NK-92 (cell line): Measurements from ENCODE around the gene PSMD5.
"Not testable (repeated sequence)": the region's sequence is repeated elsewhere in the genome, so short reads cannot be mapped to it uniquely, and the experiment has no call there.

ENCODE experiments used
- DNase-seq: peaks from one replicate; lab custom pipeline; 2025; ENCODE audit not compliant: unreplicated experiment; lab: John Stamatoyannopoulos, UW

PSMD5 gene

GRCh38 chr9:120808931-120809330, 33.8 kb downstream of the PSMD5 start:
- no peak for DNase-seq

GRCh38 chr9:120807607-120808379, 34.9 kb downstream of the PSMD5 start:
- no peak for DNase-seq

GRCh38 chr9:120804784-120805363, 37.8 kb downstream of the PSMD5 start:
- DNase-seq, result not testable (repeated sequence)

- DNase-seq, result no peak
Observed at GRCh38 chr9:120801441-120801840, 41.3 kb downstream of the PSMD5 start.

DNA sequence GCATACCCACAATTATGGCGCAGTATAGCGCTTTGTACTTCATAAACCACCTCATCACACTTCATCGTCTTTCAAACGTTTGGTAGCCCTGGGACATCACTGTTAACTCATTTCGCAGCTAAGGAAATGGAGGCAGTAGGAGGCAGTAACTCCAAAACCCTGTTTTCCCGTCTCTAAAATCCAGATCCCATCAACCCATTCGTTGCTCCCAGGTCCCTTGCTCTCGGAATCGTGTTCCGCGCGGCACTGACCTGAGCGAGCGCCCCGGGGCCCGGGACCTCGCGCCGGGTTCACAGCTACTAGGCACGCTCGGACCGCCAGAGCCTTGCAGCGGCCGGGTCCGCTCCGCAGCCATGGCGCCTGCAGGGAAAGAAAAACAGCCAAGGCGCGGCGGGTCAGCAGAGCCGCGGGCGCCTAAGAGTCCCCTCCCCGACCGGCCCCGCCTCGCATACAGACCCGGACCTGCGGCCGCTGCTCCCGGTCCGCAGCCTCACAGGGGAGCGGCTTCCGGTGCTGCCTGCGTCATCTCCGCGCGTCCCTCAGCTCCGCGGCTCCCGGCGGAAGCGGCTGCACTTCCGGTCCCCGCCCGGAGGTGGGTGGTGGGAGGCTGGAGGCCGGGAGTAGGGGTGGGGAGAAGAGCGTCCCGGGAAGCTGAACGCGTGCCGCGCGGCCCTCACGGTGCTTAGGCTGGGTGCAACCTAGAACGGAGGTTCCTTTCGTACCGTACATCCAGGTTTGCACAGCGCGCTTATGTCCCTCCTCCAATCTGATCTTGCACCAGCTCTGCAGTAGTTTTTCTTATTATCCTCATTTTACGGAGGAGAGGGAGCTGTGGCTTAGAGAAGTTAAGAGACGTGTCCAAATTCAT, 49.6 kb downstream of the PSMD5 start, which contains the start of gene FBXW2:
Gene FBXW2 (minus strand): TSS at position 519 of the 868 bp plus-strand sequence. CDS start 5,158 bp downstream, outside the sequence.
- DNase-seq, result no peak

DNA sequence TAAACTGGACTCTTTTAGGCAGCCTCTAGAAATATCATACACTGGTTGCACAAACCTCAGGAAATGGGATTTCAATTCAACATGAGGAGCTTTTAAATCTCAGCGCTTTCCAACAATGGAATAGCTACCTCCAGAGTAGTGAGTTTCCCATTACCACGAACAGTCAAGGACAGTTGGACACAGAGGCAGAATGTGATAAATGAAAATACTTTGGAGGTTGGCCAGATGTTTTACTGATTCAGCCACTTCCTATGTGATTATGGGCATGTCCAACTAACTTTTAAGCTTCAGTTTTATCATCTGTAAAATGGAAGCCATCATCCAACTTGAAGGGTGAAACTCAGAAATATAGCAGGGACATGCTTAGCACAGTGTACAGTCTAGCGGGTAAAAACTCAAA, 51.6 kb downstream of the PSMD5 start:
- DNase-seq, result no peak

DNA sequence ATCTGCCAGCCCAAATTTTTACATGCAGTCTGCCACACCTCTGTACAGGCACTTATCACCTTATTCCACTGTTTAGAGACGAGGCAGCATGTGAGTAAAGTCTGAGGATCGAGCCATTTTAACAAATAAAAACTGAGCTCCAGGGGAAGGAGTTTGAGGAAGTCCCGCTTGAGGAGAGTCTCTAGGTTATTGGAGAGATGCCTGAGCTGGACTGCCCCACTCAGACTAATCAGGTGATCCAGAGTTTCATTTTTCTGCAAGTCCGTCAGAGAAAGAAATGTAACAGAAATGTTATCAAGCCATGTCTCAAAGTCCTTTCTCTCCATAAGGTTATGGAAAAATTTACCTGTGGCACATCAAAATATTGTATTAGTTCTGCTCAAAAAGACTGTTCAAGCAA, 54.8 kb downstream of the PSMD5 start:
- no peak for DNase-seq

DNA sequence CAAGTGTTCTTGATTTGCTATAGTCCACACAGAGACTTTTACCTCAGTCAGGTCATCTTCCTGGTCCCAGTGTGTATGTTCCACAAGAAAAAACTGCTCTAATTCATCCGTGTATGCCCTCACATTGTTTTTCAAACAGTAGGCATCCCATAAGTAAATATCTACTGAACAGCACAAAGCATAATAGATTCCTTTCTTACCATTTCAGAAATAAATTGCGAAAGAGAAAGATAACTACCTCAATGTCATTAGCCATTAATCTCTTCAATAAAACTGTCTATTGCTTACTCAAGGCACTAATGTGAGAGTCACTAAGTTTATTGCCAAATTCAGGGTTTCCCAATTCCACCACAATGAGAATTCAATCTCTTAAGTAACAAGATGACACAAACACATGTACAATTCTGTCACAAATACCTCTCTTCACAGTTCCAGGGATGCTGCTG, 59.1 kb downstream of the PSMD5 start:
- no peak for DNase-seq

- DNase-seq, result no peak
Observed at GRCh38 chr9:120781236-120781635, 61.5 kb downstream of the PSMD5 start.

GRCh38 chr9:120780367-120780766, 62.4 kb downstream of the PSMD5 start:
- DNase-seq, result no peak

DNA sequence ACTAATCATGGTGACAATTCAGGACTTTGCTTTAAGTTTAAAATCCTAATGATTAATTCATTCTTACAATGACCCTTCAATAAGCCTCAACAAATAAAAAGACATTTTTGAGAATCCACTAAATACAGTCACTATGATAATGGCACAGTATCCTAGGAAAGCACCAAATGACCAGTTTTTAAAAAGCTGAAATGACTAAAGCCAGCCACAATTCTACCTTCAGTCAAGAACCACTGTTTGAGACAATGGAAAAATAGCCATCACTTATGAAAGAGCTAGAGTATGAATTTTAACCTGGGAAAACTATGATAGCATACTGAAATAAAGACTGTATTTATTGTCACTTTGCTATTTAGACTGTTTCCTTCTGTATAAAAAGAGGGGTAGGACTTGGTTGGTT, 63.5 kb downstream of the PSMD5 start:
- DNase-seq, result no peak

- no peak for DNase-seq
Observed at GRCh38 chr9:120778758-120779157, 64.0 kb downstream of the PSMD5 start.

- DNase-seq, result no peak
Observed at GRCh38 chr9:120777229-120777628, 65.5 kb downstream of the PSMD5 start.

DNA sequence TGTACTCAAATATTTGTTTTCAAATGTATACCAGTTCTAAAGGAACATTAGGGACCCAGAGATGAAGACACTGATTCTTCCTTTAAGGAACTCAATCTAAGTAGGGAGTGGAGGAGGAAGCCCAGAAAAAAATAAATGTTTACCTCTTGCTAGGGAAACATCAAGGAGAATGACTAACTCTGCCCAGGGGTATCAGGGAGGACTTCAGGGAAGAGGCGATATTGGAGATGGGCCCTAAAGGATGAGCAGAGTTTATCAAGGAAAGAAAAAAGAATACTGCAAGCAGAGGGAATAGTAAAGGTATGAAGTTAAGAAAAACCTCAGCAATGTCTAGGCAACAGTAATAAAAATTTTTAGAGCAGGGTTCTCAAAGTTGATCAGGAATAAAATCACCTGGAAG, 65.9 kb downstream of the PSMD5 start:
- DNase-seq, result no peak

DNA sequence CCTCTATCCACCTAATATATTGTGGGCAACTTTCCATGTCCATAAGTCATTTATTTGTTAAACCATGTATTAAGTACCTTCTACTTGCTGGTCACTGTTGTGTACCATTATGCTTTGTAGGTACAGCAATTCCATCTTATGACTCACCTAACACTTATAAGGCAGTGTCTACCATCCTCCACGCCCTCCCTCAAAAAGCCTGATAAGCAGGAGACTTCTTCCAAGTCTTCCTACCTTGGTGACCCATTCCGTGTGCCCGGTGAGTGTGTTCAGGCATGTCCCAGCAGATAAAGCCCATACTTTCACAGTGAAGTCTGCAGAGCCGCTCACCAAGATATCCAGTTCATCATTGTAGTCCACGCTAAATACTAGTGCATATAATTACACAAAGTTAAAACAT, 66.9 kb downstream of the PSMD5 start:
- no peak for DNase-seq

- no peak for DNase-seq
Observed at GRCh38 chr9:120774719-120775118, 68.0 kb downstream of the PSMD5 start.

DNA sequence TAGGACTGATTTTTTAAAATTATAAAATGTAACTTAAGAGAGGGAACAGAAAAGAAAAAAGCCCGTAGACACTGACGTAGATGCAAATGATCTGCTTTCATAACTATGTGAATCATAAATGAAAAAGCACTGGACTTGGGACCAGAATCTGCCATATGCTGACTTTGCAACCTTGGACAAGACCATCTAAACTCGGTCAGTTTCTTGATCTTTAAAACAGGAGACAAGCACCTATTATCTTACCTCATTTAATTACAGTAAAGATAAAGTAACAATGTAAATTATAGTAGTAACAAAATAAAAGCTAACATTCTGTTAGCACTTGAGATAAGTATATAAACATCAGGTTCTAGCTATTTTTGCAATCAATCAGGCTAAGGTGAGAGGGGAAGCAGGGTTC, 69.5 kb downstream of the PSMD5 start:
- DNase-seq, result no peak

DNA sequence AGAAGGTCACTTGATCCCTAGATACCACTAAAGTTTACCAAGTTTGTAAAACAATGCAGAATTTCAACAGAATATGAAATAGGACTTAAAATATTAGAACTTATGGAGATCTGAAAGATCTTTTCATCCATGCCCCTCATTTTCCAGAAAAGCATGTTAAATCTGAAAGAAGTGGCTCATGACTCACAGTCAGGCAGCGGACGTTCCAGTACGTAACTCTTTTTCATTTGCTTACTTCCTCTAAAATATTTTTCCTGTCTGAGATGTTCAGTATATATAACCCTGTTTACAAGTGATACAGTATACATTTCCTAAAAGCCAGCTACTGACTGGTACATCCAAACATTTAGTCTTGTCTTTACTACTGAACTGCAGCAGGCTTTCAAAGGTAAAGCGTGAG, 71.8 kb downstream of the PSMD5 start:
- no peak for DNase-seq

GRCh38 chr9:120768886-120769285, 73.8 kb downstream of the PSMD5 start:
- DNase-seq, result no peak

- DNase-seq, result no peak
Observed at GRCh38 chr9:120768247-120768646, 74.5 kb downstream of the PSMD5 start.

- no peak for DNase-seq
Observed at GRCh38 chr9:120767451-120767850, 75.3 kb downstream of the PSMD5 start.
